ENCODE data around the gene SPRYD7.

GRCh38 chr13:49890376-49890775 lies 45.8 kb downstream of the SPRYD7 start:
- TF ChIP-seq POLR2AphosphoS5 (IDR thresholded peaks at IDR 0.05; ENCODE audit: borderline replicate concordance, low read depth, low read length) (no peak), EZH2 (IDR thresholded peaks at IDR 0.05) (no peak), FOXP2 (optimal IDR thresholded peaks at IDR 0.05; ENCODE audit: control extremely low read depth, extremely low read length, insufficient read depth) (no peak)
